Erythroblast (primary cell): ENCODE measurements around the gene UNC79.

Experiments used
- DNase-seq, 2 experiments: peaks; one replicate each; lab custom pipeline; 2025; lab: John Stamatoyannopoulos, UW
- GATA1 ChIP-seq: IDR thresholded peaks from 2 replicates; pipeline ENCODE4 v1.6.1; 2011; ENCODE audit warnings: low read depth, mild to moderate bottlenecking, control low read depth, low read length, moderate library complexity
- POLR2A ChIP-seq: IDR thresholded peaks from 2 replicates; pipeline ENCODE4 v1.6.1; 2011; ENCODE audit warnings: mild to moderate bottlenecking, low read length

UNC79 gene

DNA sequence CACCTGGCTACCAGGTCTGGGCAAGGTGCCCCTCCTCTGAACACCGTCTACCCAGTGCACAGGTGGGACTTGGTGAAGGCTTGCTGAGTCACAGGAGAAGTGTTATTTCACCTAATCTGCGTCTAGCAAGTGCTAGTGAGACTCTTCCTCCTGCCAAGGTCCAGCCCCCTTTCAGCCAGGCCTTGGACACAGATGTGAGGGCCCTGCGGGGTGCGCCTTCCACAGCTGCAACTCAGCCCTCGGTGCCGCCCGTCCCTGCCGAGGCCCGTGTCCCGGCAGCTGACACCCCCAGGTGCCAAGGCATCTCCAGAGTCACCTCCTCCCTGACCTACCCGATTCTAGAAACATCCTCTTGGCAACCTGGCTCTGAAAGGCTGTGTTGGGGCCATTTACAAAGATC is 302.5 kb downstream of the UNC79 start:
- DNase-seq, result no peak
- TF ChIP-seq POLR2A, result no peak
- no peak for TF ChIP-seq GATA1

GRCh38 chr14:93733631-93734030 is 302.9 kb downstream of the UNC79 start:
- no peak for DNase-seq
- TF ChIP-seq GATA1 (no peak), POLR2A (no peak)

DNA sequence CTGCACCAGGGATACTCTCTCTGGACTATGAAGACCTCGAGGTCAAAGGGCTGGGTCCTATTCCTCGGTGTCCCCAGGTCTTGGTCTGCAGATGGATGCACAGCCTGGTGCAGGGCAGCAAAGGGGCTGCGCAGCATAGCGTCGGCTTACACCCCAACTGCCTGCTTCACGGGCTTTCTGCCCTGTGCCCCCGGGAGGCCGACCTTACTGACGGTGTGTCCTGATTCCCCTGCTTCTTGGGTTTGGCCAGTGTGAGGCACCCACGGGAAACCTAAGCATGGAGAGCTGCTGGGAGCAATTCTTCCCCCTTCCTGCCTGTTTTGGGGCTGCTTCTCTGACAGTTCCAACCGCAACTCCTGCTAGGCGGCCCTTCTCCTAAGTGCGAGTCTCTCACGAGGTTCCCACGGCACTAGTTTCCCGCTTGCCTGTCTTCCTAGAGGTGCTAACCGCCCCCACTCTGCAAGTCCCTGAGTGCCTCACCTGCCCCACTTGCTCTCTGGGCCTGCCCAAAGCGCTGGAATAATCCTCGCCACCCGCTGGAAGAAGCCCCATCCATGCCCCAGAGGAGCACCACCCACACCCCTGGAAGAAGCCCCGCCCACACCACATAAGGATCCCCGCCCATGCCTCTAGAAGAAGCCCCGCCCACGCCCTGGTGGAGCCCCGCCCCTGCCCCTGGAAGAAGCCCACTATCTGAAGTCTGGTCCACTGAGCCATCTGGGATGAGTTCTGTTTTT is 303.5 kb downstream of the UNC79 start:
- TF ChIP-seq POLR2A, result no peak
- TF ChIP-seq GATA1, result no peak
- peak; percentile 24 to 53 for DNase-seq

GRCh38 chr14:93735206-93735605 is 304.5 kb downstream of the UNC79 start:
- no peak for DNase-seq
- TF ChIP-seq POLR2A (no peak), GATA1 (no peak)

GRCh38 chr14:93736378-93737014 is 305.8 kb downstream of the UNC79 start:
- DNase-seq, result peak in 1 of 2 experiments; percentile 4
- TF ChIP-seq GATA1, result no peak
- TF ChIP-seq POLR2A, result no peak

DNA sequence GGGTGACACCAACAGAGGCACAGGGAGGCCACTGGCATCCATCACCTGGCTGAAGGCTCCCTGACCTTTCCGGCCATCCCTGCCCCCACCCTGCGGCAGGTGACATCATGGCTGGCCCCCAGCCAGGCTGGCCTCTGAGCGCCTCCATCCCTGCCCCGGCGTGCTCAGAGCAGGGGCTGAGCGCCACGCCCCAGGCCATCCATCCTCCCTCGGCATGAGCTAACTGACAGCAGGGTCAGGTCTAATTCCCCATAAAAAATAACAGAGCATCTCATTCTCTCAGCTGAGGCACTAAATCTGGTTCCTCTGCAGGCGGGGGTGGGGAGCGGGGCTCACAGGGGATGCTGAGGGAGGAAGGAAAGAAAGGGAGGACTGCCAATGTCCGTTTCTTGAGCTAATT is 306.9 kb downstream of the UNC79 start:
- TF ChIP-seq POLR2A (no peak), GATA1 (no peak)
- no peak for DNase-seq

GRCh38 chr14:93741556-93742230 is 311.0 kb downstream of the UNC79 start:
- no peak for TF ChIP-seq POLR2A
- no peak for TF ChIP-seq GATA1
- DNase-seq, result no peak

DNA sequence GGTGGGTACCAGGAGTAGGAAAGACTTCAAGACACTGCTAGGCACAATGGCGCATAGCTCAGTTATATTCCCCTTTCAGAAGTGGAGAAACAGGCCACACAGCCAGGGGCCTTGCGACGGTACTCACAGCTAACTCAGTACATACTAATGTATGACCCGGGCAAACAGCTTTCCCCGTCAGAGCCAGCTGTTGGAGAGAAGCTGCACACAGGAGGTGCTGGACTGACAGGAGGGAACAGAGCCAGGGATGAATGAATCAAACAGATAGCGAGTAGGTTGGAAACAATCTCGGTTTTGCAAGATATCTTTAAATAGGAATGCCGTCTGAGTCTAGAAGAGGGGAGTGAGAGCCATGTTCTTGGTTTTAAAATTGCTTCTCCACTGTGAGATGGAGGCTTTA is 312.0 kb downstream of the UNC79 start:
- no peak for DNase-seq
- TF ChIP-seq POLR2A, result no peak
- no peak for TF ChIP-seq GATA1

- no peak for DNase-seq
- TF ChIP-seq POLR2A, result no peak
- TF ChIP-seq GATA1, result no peak
Observed at GRCh38 chr14:93743270-93744060, 312.7 kb downstream of the UNC79 start.

- TF ChIP-seq GATA1, result no peak
- no peak for TF ChIP-seq POLR2A
- no peak for DNase-seq
Observed at GRCh38 chr14:93744176-93744575, 313.4 kb downstream of the UNC79 start.

DNA sequence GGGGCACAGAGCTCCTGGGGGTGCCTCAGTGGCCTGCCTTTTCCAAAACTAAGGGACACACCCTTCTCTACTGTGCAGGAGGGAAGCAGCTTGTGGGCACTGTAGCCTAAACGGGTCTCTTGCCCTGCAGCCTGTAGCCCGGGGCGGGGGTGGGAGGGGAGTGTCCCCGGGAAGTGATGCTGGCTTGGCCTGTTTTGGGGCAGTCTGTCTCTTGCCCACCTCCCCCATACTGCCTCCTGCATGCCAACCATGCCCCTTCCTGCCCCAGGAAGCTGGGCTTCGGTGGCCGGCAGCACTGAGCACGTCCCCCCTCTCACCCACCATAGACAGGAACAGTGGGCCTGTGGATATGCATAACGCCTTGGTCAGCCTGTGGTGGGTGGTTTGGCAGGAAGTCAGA is 314.1 kb downstream of the UNC79 start:
- no peak for TF ChIP-seq GATA1
- no peak for TF ChIP-seq POLR2A
- no peak for DNase-seq

GRCh38 chr14:93745603-93746273 is 315.0 kb downstream of the UNC79 start:
- TF ChIP-seq GATA1, result no peak
- no peak for TF ChIP-seq POLR2A

GRCh38 chr14:93747102-93747501 is 316.4 kb downstream of the UNC79 start:
- DNase-seq, result no peak
- TF ChIP-seq POLR2A (no peak), GATA1 (no peak)

More at GRCh38 chr14:93745603-93746273, 315.0 kb downstream of the UNC79 start:
- DNase-seq, result no peak
